BLaER1 treated with 17β-estradiol and CSF1 and Interleukin-3, amounts not matched to agents 10 nM and 100 nM (cell line): Measurements from ENCODE around the gene OR5D18.

Experiments
- H3K27ac ChIP-seq, 11 experiments: shearing (Covaris generic); formaldehyde crosslinking; 2 replicates each; pipeline ENCODE4 v1.8.1; 2022
- H3K27me3 ChIP-seq, 11 experiments: shearing (Covaris generic); formaldehyde crosslinking; 2 replicates each; pipeline ENCODE4 v1.8.1; 2022
- H3K36me3 ChIP-seq, 11 experiments: shearing (Covaris generic); formaldehyde crosslinking; 2 replicates each; pipeline ENCODE4 v1.8.1; 2022
- H3K4me1 ChIP-seq, 10 experiments: shearing (Covaris generic); formaldehyde crosslinking; 2 replicates each; pipeline ENCODE4 v1.8.1; 2022
- H3K4me2 ChIP-seq, 11 experiments: shearing (Covaris generic); formaldehyde crosslinking; 2 replicates each; pipeline ENCODE4 v1.8.1; 2022
- H3K4me3 ChIP-seq, 10 experiments: shearing (Covaris generic); formaldehyde crosslinking; 2 replicates each; pipeline ENCODE4 v1.8.1; 2022
- H3K9ac ChIP-seq, 11 experiments: shearing (Covaris generic); formaldehyde crosslinking; 2 replicates each; pipeline ENCODE4 v1.8.1; 2022
- H3K9me3 ChIP-seq, 11 experiments: shearing (Covaris generic); formaldehyde crosslinking; replicated peaks in 1 of 11; 2 replicates each; pipeline ENCODE4 v1.8.1; 2022
- H4K20me1 ChIP-seq, 11 experiments: shearing (Covaris generic); formaldehyde crosslinking; 2 replicates each; pipeline ENCODE4 v1.8.1; 2022
- Cebpa-rat ChIP-seq, 11 experiments: shearing (Covaris generic); IDR thresholded peaks; 2 replicates each; pipeline ENCODE4 v1.8.1; 2022

The OR5D18 gene

DNA sequence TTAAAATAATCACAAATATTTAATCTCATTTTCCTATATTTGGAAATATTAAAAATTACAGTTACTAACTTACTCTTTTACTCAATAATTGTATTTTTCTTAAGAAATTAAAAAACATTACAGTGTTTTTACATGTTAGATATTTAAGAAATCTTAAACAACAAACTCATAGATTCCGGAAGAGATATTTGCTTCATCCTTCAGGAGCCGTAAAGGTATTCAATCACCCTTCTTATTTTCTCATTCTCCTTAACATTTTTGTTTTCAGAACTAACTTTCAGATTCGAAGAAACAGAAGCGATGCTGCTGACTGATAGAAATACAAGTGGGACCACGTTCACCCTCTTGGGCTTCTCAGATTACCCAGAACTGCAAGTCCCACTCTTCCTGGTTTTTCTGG is at the start of gene OR5D18:
OR5D18 (plus strand) TSS at position 301 of the 400 bp plus-strand sequence; CDS start at position 301, 0 bp downstream.
- TF ChIP-seq Cebpa-rat (IDR thresholded peaks at IDR 0.05): no peak
- Histone ChIP-seq H3K4me1 (no peaks in the 10 kb centered on the region), H3K36me3 (no peaks in the 10 kb centered on the region), H3K9ac (no peak within 1 kb of the TSS), H3K9me3 (no peaks in the 10 kb centered on the region), H3K4me2 (no peak within 1 kb of the TSS), H3K4me3 (no peak within 1 kb of the TSS), H4K20me1 (no peaks in the 10 kb centered on the region), H3K27me3 (no peaks in the 10 kb centered on the region), H3K27ac (no peak within 1 kb of the TSS)

DNA sequence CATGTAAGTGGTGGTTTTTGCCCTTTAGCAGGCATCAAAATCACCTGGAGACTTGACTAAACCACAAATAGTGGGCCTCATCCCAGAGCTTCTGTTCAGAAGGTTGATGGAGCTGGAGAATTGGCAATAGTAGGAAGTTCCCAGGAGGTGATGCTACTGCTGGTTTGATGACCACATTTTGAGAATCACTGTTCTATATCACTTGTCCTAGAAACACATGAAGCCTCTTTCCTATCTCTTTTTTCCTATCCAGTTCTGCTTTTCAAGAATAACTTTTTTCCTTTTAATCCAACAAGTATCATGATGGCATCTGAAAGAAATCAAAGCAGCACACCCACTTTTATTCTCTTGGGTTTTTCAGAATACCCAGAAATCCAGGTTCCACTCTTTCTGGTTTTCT is 46.3 kb upstream of the OR5D18 start, which contains the start of gene OR5D13:
OR5D13 (plus strand) TSS at position 301 of the 400 bp plus-strand sequence; CDS start at position 301, 0 bp downstream.
- H3K9me3 ChIP-seq: no peaks in the 10 kb centered on the region
- no peak within 1 kb of the TSS for H3K9ac ChIP-seq
- no peaks in the 10 kb centered on the region for H3K4me1 ChIP-seq
- no peak within 1 kb of the TSS for H3K27ac ChIP-seq
- H4K20me1 ChIP-seq: no peaks in the 10 kb centered on the region
- no peak for TF ChIP-seq Cebpa-rat (IDR thresholded peaks at IDR 0.05)
- H3K4me2 ChIP-seq: no peak within 1 kb of the TSS
- H3K36me3 ChIP-seq: no peaks in the 10 kb centered on the region
- H3K27me3 ChIP-seq: no peaks in the 10 kb centered on the region
- H3K4me3 ChIP-seq: no peak within 1 kb of the TSS

DNA sequence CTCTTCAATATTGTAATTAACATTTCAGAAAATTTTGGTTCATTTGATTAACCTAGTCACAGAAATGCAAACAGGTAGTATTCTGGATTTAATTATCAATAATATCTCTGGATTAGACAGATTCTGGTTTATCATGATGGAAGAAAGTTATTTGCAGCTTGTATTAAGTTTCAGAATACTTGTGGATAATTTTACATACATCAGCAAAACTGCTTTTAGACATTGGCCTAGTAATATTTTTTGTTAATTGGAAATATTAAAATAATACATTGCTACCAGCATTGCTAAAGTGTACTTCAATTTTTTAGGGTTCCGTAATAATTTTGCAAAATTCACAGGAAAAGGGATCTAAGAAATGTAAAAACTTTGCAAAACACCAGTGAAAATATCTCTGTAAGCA is 27.8 kb upstream of the OR5D18 start:
- no peaks in the 10 kb centered on the region for H3K27me3 ChIP-seq
- H3K9me3 ChIP-seq: no peaks in the 10 kb centered on the region
- no peak overlapping the region for H3K27ac ChIP-seq
- no peak overlapping the region for H3K4me2 ChIP-seq
- H3K4me1 ChIP-seq: no peaks in the 10 kb centered on the region
- H3K4me3 ChIP-seq: no peak overlapping the region
- H3K36me3 ChIP-seq: no peaks in the 10 kb centered on the region
- no peaks in the 10 kb centered on the region for H4K20me1 ChIP-seq
- no peak overlapping the region for H3K9ac ChIP-seq
- TF ChIP-seq Cebpa-rat (IDR thresholded peaks at IDR 0.05): no peak

DNA sequence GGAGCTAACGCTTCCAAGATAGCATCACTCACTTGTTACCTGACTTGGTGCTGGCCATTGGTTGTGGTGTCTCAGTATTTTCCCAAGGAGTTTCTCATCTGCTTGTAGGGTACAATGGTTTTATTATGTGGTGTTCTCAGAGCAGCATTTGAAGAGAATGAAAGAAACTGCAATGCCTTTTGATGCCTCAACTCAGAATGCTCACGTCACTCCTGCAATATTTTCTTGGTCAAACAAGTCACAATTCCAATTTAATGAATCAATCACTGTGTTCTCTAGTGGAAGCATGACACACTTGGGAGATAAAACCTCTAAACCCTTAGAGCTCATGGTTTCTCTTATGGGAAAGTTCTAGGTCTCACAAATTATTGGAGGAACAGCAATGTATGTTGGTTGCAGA is 26.1 kb upstream of the OR5D18 start:
- Histone ChIP-seq H3K4me2 (no peak overlapping the region), H3K36me3 (no peaks in the 10 kb centered on the region), H3K27me3 (no peaks in the 10 kb centered on the region), H3K9me3 (no peaks in the 10 kb centered on the region), H4K20me1 (no peaks in the 10 kb centered on the region), H3K4me1 (no peaks in the 10 kb centered on the region), H3K9ac (no peak overlapping the region), H3K27ac (no peak overlapping the region), H3K4me3 (no peak overlapping the region)
- no peak for TF ChIP-seq Cebpa-rat (IDR thresholded peaks at IDR 0.05)

DNA sequence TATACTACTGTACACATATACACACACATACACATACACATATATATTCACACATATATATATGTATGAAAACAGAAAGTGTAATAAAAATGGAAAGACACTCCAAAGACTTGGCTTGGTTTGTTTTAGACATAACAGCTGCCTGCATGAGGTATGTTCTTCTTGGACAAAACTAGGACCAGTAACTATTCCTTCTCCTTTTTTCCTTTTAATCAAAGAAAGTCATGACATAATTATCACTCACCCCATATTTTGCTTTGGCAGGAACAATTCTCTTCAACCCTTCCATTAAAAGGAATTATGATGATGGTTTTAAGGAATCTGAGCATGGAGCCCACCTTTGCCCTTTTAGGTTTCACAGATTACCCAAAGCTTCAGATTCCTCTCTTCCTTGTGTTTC is 24.2 kb upstream of the OR5D18 start, which contains the start of gene OR5D14:
OR5D14 (plus strand) TSS at position 301 of the 400 bp plus-strand sequence; CDS start at position 301, 0 bp downstream.
- H3K4me2 ChIP-seq: no peak within 1 kb of the TSS
- H3K27me3 ChIP-seq: no peaks in the 10 kb centered on the region
- H3K9ac ChIP-seq: no peak within 1 kb of the TSS
- no peak for TF ChIP-seq Cebpa-rat (IDR thresholded peaks at IDR 0.05)
- no peaks in the 10 kb centered on the region for H3K4me1 ChIP-seq
- H3K9me3 ChIP-seq: no peaks in the 10 kb centered on the region
- no peaks in the 10 kb centered on the region for H4K20me1 ChIP-seq
- no peaks in the 10 kb centered on the region for H3K36me3 ChIP-seq
- no peak within 1 kb of the TSS for H3K4me3 ChIP-seq
- H3K27ac ChIP-seq: no peak within 1 kb of the TSS

DNA sequence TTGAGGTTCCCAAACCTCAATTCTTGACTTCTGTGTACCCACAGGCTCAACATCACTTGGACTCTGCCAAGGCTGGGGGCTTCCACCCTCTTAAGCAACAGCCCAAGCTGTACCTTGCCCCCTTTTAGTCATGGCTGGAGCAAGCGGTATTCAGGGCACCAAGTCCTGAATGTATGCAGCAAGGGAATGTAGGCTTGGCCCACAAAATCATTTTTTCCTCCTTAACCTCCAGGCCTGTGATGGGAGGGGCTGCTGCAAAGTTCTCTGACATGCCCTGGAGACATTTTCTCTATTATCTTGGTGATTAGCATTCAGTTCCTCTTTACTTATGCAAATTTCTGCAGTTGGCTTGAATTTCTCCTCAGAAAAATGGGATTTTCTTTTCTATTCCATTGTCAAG is 13.2 kb upstream of the OR5D18 start:
- Histone ChIP-seq H4K20me1 (no peaks in the 10 kb centered on the region), H3K36me3 (no peaks in the 10 kb centered on the region), H3K4me3 (no peak overlapping the region), H3K4me2 (no peak overlapping the region), H3K9ac (no peak overlapping the region), H3K4me1 (no peaks in the 10 kb centered on the region), H3K9me3 (peaks cover 18 to 27% (median 22%) of the 10 kb centered on the region in 11 experiments), H3K27ac (no peak overlapping the region), H3K27me3 (no peaks in the 10 kb centered on the region)
- no peak for TF ChIP-seq Cebpa-rat (IDR thresholded peaks at IDR 0.05)

DNA sequence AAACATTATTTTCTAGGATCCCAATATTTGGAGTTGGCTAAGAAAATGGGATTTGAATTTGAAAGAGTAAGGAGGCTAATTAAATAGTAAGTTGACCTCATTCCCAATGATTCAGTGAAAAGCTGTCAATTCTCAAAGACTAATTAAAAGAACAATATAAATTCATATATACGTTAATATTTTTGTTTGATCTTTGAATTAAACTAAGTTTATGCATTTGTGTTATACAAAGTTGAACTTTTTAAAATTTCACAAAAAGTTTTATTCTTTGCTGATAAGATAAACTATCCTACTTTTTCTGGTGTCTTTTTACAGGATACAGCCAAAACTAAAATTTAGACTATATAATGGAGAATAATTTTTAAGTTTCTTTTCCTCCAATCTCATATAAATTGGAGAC is 8.4 kb upstream of the OR5D18 start, which contains the start of gene OR5L1:
OR5L1 (plus strand) TSS at position 301 of the 400 bp plus-strand sequence. CDS start 100 bp downstream, outside the sequence.
- Histone ChIP-seq H3K9me3 (peaks cover 8 to 16% (median 11%) of the 10 kb centered on the region in 11 experiments), H3K4me3 (no peak within 1 kb of the TSS), H4K20me1 (no peaks in the 10 kb centered on the region), H3K27me3 (no peaks in the 10 kb centered on the region), H3K36me3 (no peaks in the 10 kb centered on the region), H3K9ac (no peak within 1 kb of the TSS), H3K4me2 (no peak within 1 kb of the TSS), H3K4me1 (no peaks in the 10 kb centered on the region), H3K27ac (no peak within 1 kb of the TSS)
- TF ChIP-seq Cebpa-rat (IDR thresholded peaks at IDR 0.05): no peak

DNA sequence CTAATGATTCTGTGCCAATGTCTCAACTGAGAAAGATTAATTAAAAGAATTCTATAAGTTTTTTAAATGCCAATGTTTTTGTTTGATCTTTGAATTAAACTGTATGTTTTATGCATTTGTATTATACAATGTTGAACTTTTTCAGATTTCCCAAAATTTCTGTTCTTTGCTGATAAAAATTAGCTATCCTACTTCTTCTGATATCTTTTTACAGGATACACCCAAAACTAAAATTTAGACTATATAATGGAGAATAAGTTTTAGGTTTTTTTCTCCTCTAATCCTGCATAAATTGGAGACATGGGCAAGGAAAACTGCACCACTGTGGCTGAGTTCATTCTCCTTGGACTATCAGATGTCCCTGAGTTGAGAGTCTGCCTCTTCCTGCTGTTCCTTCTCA is 7.5 kb downstream of the OR5D18 start, which contains the start of gene OR5L2:
OR5L2 (plus strand) TSS at position 301 of the 400 bp plus-strand sequence; CDS start at position 301, 0 bp downstream.
- H3K27ac ChIP-seq: no peak within 1 kb of the TSS
- H4K20me1 ChIP-seq: no peaks in the 10 kb centered on the region
- no peak within 1 kb of the TSS for H3K4me2 ChIP-seq
- no peak within 1 kb of the TSS for H3K9ac ChIP-seq
- no peaks in the 10 kb centered on the region for H3K9me3 ChIP-seq
- TF ChIP-seq Cebpa-rat (IDR thresholded peaks at IDR 0.05): no peak
- no peak within 1 kb of the TSS for H3K4me3 ChIP-seq
- no peaks in the 10 kb centered on the region for H3K27me3 ChIP-seq
- H3K36me3 ChIP-seq: no peaks in the 10 kb centered on the region
- no peaks in the 10 kb centered on the region for H3K4me1 ChIP-seq

DNA sequence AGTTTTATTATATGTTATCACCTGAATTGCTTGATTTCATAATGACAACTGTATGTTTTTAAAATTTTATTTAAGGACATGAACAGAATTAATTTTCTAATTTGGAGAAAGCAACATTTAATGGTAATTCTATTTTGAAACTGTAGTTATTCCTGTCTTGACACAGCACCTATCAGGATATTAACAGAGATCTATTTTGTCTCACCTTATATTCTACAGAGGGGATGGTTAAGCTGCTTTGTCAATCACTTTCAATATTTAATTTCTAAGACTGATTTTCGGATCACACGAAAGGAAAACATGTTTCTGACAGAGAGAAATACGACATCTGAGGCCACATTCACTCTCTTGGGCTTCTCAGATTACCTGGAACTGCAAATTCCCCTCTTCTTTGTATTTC is 19.0 kb downstream of the OR5D18 start, which contains the start of gene OR5D16:
OR5D16 (plus strand) TSS at position 301 of the 400 bp plus-strand sequence; CDS start at position 301, 0 bp downstream.
- H3K9ac ChIP-seq: no peak within 1 kb of the TSS
- no peak within 1 kb of the TSS for H3K4me3 ChIP-seq
- H3K4me2 ChIP-seq: no peak within 1 kb of the TSS
- H3K36me3 ChIP-seq: no peaks in the 10 kb centered on the region
- no peak within 1 kb of the TSS for H3K27ac ChIP-seq
- no peak for TF ChIP-seq Cebpa-rat (IDR thresholded peaks at IDR 0.05)
- H3K27me3 ChIP-seq: no peaks in the 10 kb centered on the region
- peaks cover 5 to 9% (median 7%) of the 10 kb centered on the region in 11 experiments; a peak in 16 of 22 replicates for H3K9me3 ChIP-seq
- no peaks in the 10 kb centered on the region for H3K4me1 ChIP-seq
- no peaks in the 10 kb centered on the region for H4K20me1 ChIP-seq

DNA sequence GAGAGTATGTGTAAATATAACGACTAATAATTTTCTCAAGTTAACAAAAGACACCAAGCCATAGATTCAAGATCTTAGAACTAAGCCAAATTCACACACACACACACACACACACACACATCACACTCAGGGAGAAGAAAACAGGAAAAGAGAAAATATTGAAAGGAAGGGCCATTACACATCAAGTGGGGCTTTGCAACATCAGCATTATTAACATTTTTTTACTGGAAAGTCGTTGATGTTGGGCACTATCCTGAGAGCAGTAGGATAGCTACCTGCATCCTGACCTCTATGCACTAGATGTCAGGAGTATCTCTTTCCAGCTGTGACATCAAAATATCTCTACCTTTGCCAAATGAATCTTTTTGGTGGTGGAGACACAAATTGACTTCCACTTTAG is 28.0 kb downstream of the OR5D18 start:
- Histone ChIP-seq H3K9me3 (no peaks in the 10 kb centered on the region), H3K4me2 (no peak overlapping the region), H3K27me3 (no peaks in the 10 kb centered on the region), H3K4me3 (no peak overlapping the region), H4K20me1 (no peaks in the 10 kb centered on the region), H3K9ac (no peak overlapping the region), H3K27ac (no peak overlapping the region), H3K36me3 (no peaks in the 10 kb centered on the region), H3K4me1 (no peaks in the 10 kb centered on the region)
- no peak for TF ChIP-seq Cebpa-rat (IDR thresholded peaks at IDR 0.05)
